H1 (cell line): ENCODE data around the gene LDLRAD4. TPM values are rescaled to one million over a fixed set of nuclear protein-coding genes. Genes with fewer than 3 reads are reported as not detected.

ENCODE experiments used
- ASH2L ChIP-seq: fragments of 200-600, 300-600 bp; sonication (generic); IDR thresholded peaks from one replicate; pipeline ENCODE4 v1.7.1; 2017; ENCODE audit warnings: low read length
- KDM1A ChIP-seq: fragments of 200-600, 300-600 bp; sonication (generic); IDR thresholded peaks from 2 replicates; pipeline ENCODE4 v1.7.1; 2016; ENCODE audit warnings: mild to moderate bottlenecking, low read length, borderline replicate concordance
- RAD21 ChIP-seq, 2 experiments: IDR thresholded peaks in 1 of 2; conservative IDR thresholded peaks in 1 of 2; 2 replicates each; pipeline ENCODE4 v1.6.1; 2011; ENCODE audit warnings: low read depth in 2 of 2, low read length in 2 of 2, improper control_type of control experiment in 1 of 2, inconsistent platforms in 1 of 2, mild to moderate bottlenecking in 1 of 2, moderate library complexity in 1 of 2
- RFX5 ChIP-seq: IDR thresholded peaks from 2 replicates; pipeline ENCODE4 v1.6.1; 2011; ENCODE audit warnings: low read depth, low read length, improper control_type of control experiment, borderline replicate concordance
- TEAD4 ChIP-seq: IDR thresholded peaks from 2 replicates; pipeline ENCODE4 v1.6.1; 2012; ENCODE audit warnings: low read depth, low read length, inconsistent platforms, mixed read lengths
- polyA plus RNA-seq, 7 experiments: library from polyadenylated mRNA; depleted of rRNA in 3 of 7; stranded (reverse) in 5 of 7; unstranded in 2 of 7; fragments of >200 nt in 5 of 7; fragments of 200-250 nt in 2 of 7; gene quantifications; 1 replicate in 5 of 7; 2 replicates in 1 of 7; 4 replicates in 1 of 7; pipeline versions ENCODE4 v1.2.1 to v1.2.3, GENCODE V29; 2011 to 2013; ENCODE audit warnings: missing spikeins in 2 of 7, mixed read lengths in 2 of 7
- total RNA-seq: library from RNA; stranded (reverse); fragmentation: NEBNext Ultra II Directional; extraction: Animal tissue kit (Norgen Biotek cat#: 25700); gene quantifications from 2 replicates; pipeline ENCODE4 v1.2.1, GENCODE V29; 2021
- TF ChIP-seq, protein P1 (sequence below): IDR thresholded peaks from 2 replicates; pipeline ENCODE4 v1.6.1; 2012; ENCODE audit warnings: inconsistent platforms

Gene LDLRAD4
- total and polyA plus RNA-seq, 2 of the 8 experiments (the other 6 are each of a cell fraction or from before 2014, with no cell fraction given) = 0.77 to 1.4 TPM

DNA sequence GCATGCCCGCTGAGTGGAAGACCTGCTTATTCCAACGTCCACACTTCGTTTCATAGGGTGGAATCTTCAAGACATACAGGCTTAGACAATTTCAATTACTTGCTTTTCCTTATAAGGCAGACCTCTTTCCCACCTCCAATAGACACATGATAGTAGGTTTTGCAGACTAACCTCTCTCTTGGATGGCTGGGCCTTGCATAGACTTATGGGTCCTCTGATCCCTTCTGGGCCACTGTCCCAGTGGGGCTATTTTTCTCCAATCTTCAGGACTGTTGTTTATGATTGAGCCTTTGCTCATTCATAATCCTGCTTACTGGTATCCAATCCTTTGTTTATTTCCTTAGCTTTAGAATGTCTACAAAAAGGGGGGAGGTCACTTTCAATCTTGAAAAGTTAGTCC is 368.9 kb downstream of the LDLRAD4 start (continued):
- TF ChIP-seq ASH2L (no peak), RFX5 (no peak), KDM1A (no peak), TEAD4 (no peak), RAD21 (IDR thresholded peaks at IDR 0.05 in 1 of 2, conservative IDR thresholded peaks at IDR 0.05 in 1 of 2; ENCODE audit: low read depth in 2 of 2, low read length in 2 of 2) (no peak)
- TF ChIP-seq, protein P1, sequence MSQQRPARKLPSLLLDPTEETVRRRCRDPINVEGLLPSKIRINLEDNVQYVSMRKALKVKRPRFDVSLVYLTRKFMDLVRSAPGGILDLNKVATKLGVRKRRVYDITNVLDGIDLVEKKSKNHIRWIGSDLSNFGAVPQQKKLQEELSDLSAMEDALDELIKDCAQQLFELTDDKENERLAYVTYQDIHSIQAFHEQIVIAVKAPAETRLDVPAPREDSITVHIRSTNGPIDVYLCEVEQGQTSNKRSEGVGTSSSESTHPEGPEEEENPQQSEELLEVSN = no peak
